SK-N-SH (cell line): ENCODE measurements around the gene NUAK2. TPM values are rescaled to one million over a fixed set of nuclear protein-coding genes. Genes with fewer than 3 reads are reported as not detected.

Experiments
- CTCF ChIA-PET: fragments of 300-600, 350-600 bp; formaldehyde crosslinking; extraction: SDS; loops from one replicate; lab custom pipeline; 2021; lab: Yijun Ruan, JAX
- POLR2A ChIA-PET: fragments of 350-600 bp; sonication (Branson Sonifier 250); formaldehyde crosslinking; extraction: SDS; loops from one replicate; lab custom pipeline; 2020; ENCODE audit warnings: antibody characterized with exemption, inconsistent platforms; lab: Yijun Ruan, JAX
- DNase-seq: peaks from one replicate; pipeline ENCODE4 v3.0.0; 2012
- H2AFZ ChIP-seq: fragments of 200-600 bp; sonication (generic); 2 replicates; pipeline ENCODE4 v1.8.1; 2016; ENCODE audit warnings: antibody characterized with exemption, mild to moderate bottlenecking, low read depth
- H3F3A ChIP-seq: fragments of 200-600 bp; sonication (generic); replicated peaks from 2 replicates; pipeline ENCODE3; 2016; ENCODE audit warnings: antibody characterized with exemption, mild to moderate bottlenecking; ENCODE audit not compliant: insufficient read depth
- H3K27ac ChIP-seq, 2 experiments: fragments of 200-500 bp in 1 of 2; fragments of 200-600 bp in 1 of 2; sonication (Bioruptor generic) in 1 of 2; sonication (generic), shearing (Covaris generic) in 1 of 2; 2 replicates each; pipeline versions ENCODE4 v1.5.1 to v1.6.1; 2014 to 2016; ENCODE audit warnings: low read depth in 2 of 2, inconsistent platforms in 1 of 2, low read length in 1 of 2, mild to moderate bottlenecking in 1 of 2, mixed read lengths in 1 of 2
- H3K27me3 ChIP-seq: fragments of 200-600 bp; sonication (generic), shearing (Covaris generic); 2 replicates; pipeline ENCODE4 v1.6.1; 2016; ENCODE audit warnings: mixed run types; ENCODE audit not compliant: insufficient read depth
- H3K36me3 ChIP-seq, 2 experiments: fragments of 200-500 bp in 1 of 2; fragments of 200-600 bp in 1 of 2; sonication (Bioruptor generic) in 1 of 2; sonication (generic) in 1 of 2; replicated peaks in 1 of 2; 2 replicates each; pipeline versions ENCODE3 to v1.5.1; 2014 to 2016; ENCODE audit warnings: low read length in 1 of 2, mild to moderate bottlenecking in 1 of 2; ENCODE audit not compliant: insufficient read depth in 2 of 2, control insufficient read depth in 1 of 2
- H3K4me1 ChIP-seq, 2 experiments: fragments of 200-500 bp in 1 of 2; fragments of 200-600 bp in 1 of 2; sonication (Bioruptor generic) in 1 of 2; sonication (generic), shearing (Covaris generic) in 1 of 2; 2 replicates each; pipeline versions ENCODE4 v1.5.1 to v1.6.1; 2014 to 2016; ENCODE audit warnings: low read depth in 1 of 2, low read length in 1 of 2, mixed run types in 1 of 2; ENCODE audit not compliant: insufficient read depth in 2 of 2, control insufficient read depth in 1 of 2
- H3K4me2 ChIP-seq: fragments of 200-600 bp; sonication (generic), shearing (Covaris generic); 2 replicates; pipeline ENCODE4 v1.6.1; 2017; ENCODE audit warnings: mixed run types
- H3K4me3 ChIP-seq, 2 experiments: fragments of 200-500 bp in 1 of 2; fragments of 200-600 bp in 1 of 2; sonication (Bioruptor generic) in 1 of 2; sonication (generic), shearing (Covaris generic) in 1 of 2; 2 replicates each; pipeline versions ENCODE4 v1.5.1 to v1.8.1; 2014 to 2016; ENCODE audit warnings: low read depth in 2 of 2, inconsistent platforms in 1 of 2, low read length in 1 of 2, mild to moderate bottlenecking in 1 of 2, mixed read lengths in 1 of 2, moderate library complexity in 1 of 2
- H3K79me2 ChIP-seq: fragments of 200-600 bp; sonication (generic); 2 replicates; pipeline ENCODE4 v1.8.1; 2017; ENCODE audit warnings: mild to moderate bottlenecking; ENCODE audit not compliant: insufficient read depth
- H3K9ac ChIP-seq: fragments of 200-600 bp; sonication (generic); 2 replicates; pipeline ENCODE4 v1.6.1; 2017; ENCODE audit warnings: mixed run types
- H3K9me2 ChIP-seq: fragments of 200-600 bp; sonication (generic); 2 replicates; pipeline ENCODE4 v1.6.1; 2017; ENCODE audit warnings: mixed run types
- H3K9me3 ChIP-seq: fragments of 200-600 bp; sonication (generic); 2 replicates; pipeline ENCODE4 v1.6.1; 2017; ENCODE audit warnings: mixed run types, mild to moderate bottlenecking, moderate library complexity
- H4K20me1 ChIP-seq: fragments of 200-600 bp; sonication (generic); 2 replicates; pipeline ENCODE4 v1.6.1; 2017; ENCODE audit warnings: mild to moderate bottlenecking, mixed run types; ENCODE audit not compliant: insufficient read depth
- CHD2 ChIP-seq: fragments of 150-350 bp; IDR thresholded peaks from 2 replicates; pipeline ENCODE4 v1.6.1; 2018; ENCODE audit warnings: low read length; ENCODE audit not compliant: partially characterized antibody
- CTCF ChIP-seq: fragments of 200-600 bp; sonication (generic); IDR thresholded peaks from 2 replicates; pipeline ENCODE4 v1.6.1; 2017; ENCODE audit warnings: antibody characterized with exemption, mild to moderate bottlenecking, moderate library complexity
- EZH2phosphoT487 ChIP-seq: fragments of 200-600 bp; sonication (generic); IDR thresholded peaks from 2 replicates; pipeline ENCODE4 v1.6.1; 2017; ENCODE audit warnings: low read depth, mixed run types, mild to moderate bottlenecking, antibody characterized with exemption, moderate library complexity, borderline replicate concordance
- FOSL2 ChIP-seq: IDR thresholded peaks from 2 replicates; pipeline ENCODE4 v1.4.0; 2012; ENCODE audit warnings: low read depth, mild to moderate bottlenecking, moderate library complexity, borderline replicate concordance
- FOXJ3 ChIP-seq: sonication (generic); formaldehyde crosslinking; IDR thresholded peaks from 2 replicates; pipeline ENCODE4 v1.5.1; 2020; ENCODE audit warnings: mild to moderate bottlenecking, missing genetic modification reagents
- FOXM1 ChIP-seq: IDR thresholded peaks from 2 replicates; pipeline ENCODE4 v1.4.0; 2012; ENCODE audit warnings: low read depth, mild to moderate bottlenecking
- GABPA ChIP-seq: IDR thresholded peaks from 2 replicates; pipeline ENCODE4 v1.4.0; 2012; ENCODE audit warnings: low read depth, mild to moderate bottlenecking
- GATA2 ChIP-seq: sonication (generic); formaldehyde crosslinking; IDR thresholded peaks from 2 replicates; pipeline ENCODE4 v1.5.0; 2020; ENCODE audit warnings: mild to moderate bottlenecking, missing genetic modification reagents
- IRF3 ChIP-seq: fragments of 150-350 bp; IDR thresholded peaks from 2 replicates; pipeline ENCODE4 v1.6.1; 2016; ENCODE audit warnings: mild to moderate bottlenecking, low read depth, low read length
- MEF2A ChIP-seq: IDR thresholded peaks from 2 replicates; pipeline ENCODE4 v1.4.0; 2012; ENCODE audit warnings: low read depth, borderline replicate concordance
- NRF1 ChIP-seq: IDR thresholded peaks from 2 replicates; pipeline ENCODE4 v1.6.1; 2012; ENCODE audit warnings: low read depth, mild to moderate bottlenecking, low read length
- POLR2AphosphoS5 ChIP-seq: IDR thresholded peaks from 2 replicates; pipeline ENCODE4 v1.6.1; 2012; ENCODE audit warnings: low read depth, low read length
- RAD21 ChIP-seq: IDR thresholded peaks from 2 replicates; pipeline ENCODE4 v1.6.1; 2012; ENCODE audit warnings: mild to moderate bottlenecking, low read length
- RCOR1 ChIP-seq: fragments of 150-350 bp; IDR thresholded peaks from 2 replicates; pipeline ENCODE4 v1.6.1; 2017; ENCODE audit warnings: antibody characterized with exemption, low read length
- REST ChIP-seq: IDR thresholded peaks from 2 replicates; pipeline ENCODE4 v1.6.1; 2012; ENCODE audit warnings: mild to moderate bottlenecking, low read depth, low read length, moderate library complexity
- RFX5 ChIP-seq: IDR thresholded peaks from 2 replicates; pipeline ENCODE4 v1.6.1; 2012; ENCODE audit warnings: mild to moderate bottlenecking, improper control_type of control experiment, low read length
- RXRA ChIP-seq: IDR thresholded peaks from 2 replicates; pipeline ENCODE4 v1.4.0; 2012; ENCODE audit warnings: low read depth, mild to moderate bottlenecking, borderline replicate concordance
- TCF12 ChIP-seq: IDR thresholded peaks from 2 replicates; pipeline ENCODE4 v1.4.0; 2012
- TEAD4 ChIP-seq: IDR thresholded peaks from 2 replicates; pipeline ENCODE4 v1.4.0; 2012; ENCODE audit warnings: mild to moderate bottlenecking, borderline replicate concordance; ENCODE audit not compliant: insufficient read depth
- WGBS: methylation state at CpG from one replicate; pipeline ENCODE4 v1.1.6; 2017; ENCODE audit warnings: low lambda C conversion rate; 5-methylcytosine and 5-hydroxymethylcytosine counted together
- polyA plus RNA-seq, 3 experiments: library from polyadenylated mRNA; depleted of rRNA; stranded (reverse); fragments of >200 nt; gene quantifications; 2 replicates each; pipeline ENCODE4 v1.2.3, GENCODE V29; 2012

Gene NUAK2
- polyA plus RNA-seq, 1 of the 3 experiments (the other 2 are of a cell fraction): 11.1 TPM

- Histone ChIP-seq H3K9ac (no peak overlapping the region), H3F3A (no peaks in the 10 kb centered on the region), H3K9me2 (no peaks in the 10 kb centered on the region), H4K20me1 (peaks cover 50% of the 10 kb centered on the region), H3K36me3 (peaks cover 8 to 20% of the 10 kb centered on the region in 2 experiments), H3K79me2 (peaks cover 100% of the 10 kb centered on the region), H3K4me2 (no peak overlapping the region; the same call in 1 of the 2 replicates), H3K27ac (no peak overlapping the region), H3K4me1 (peaks cover 13 to 27% of the 10 kb centered on the region in 2 experiments), H2AFZ (no peak overlapping the region), H3K4me3 (no peak overlapping the region), H3K9me3 (no peaks in the 10 kb centered on the region), H3K27me3 (no peaks in the 10 kb centered on the region)
- 80% methylated on average over 4 of the region's 5 CpGs for WGBS
- CTCF ChIA-PET: interaction anchor here (0.8 to 46.8 kb wide), 3 partner anchors 10 to 170 kb away, joined by 3 to 1368 read pairs (median 11); no protein-coding TSS in a partner anchor
- POLR2A ChIA-PET: no interaction called here
- no peak for DNase-seq
- no peak for TF ChIP-seq EZH2phosphoT487
- no peak for TF ChIP-seq GATA2
- TF ChIP-seq POLR2AphosphoS5: no peak
- TF ChIP-seq FOXJ3 (CRISPR knock-in tag): no peak
- TF ChIP-seq NRF1: no peak
- TF ChIP-seq RAD21: no peak
- no peak for TF ChIP-seq REST
- no peak for TF ChIP-seq FOSL2
Measured at GRCh38 chr1:205315008-205315618, 6.4 kb downstream of the NUAK2 start.

GRCh38 chr1:205313563-205314308 is 7.8 kb downstream of the NUAK2 start:
- peaks cover 95% of the 10 kb centered on the region for H3K79me2 ChIP-seq
- no peaks in the 10 kb centered on the region for H3K27me3 ChIP-seq
- peaks cover 4% of the 10 kb centered on the region for H3F3A ChIP-seq
- WGBS: 75% methylated on average over 15 of the region's 21 CpGs
- H3K36me3 ChIP-seq: peaks cover 13 to 30% of the 10 kb centered on the region in 2 experiments
- H3K27ac ChIP-seq: no peak overlapping the region
- H3K9me3 ChIP-seq: no peaks in the 10 kb centered on the region
- POLR2A ChIA-PET: no interaction called here
- H3K4me2 ChIP-seq: no peak overlapping the region; the same call in 1 of the 2 replicates
- H2AFZ ChIP-seq: no peak overlapping the region
- no peaks in the 10 kb centered on the region for H3K9me2 ChIP-seq
- H4K20me1 ChIP-seq: peaks cover 45% of the 10 kb centered on the region
- H3K9ac ChIP-seq: no peak overlapping the region
- DNase-seq: no peak
- peaks cover 13 to 24% of the 10 kb centered on the region in 2 experiments for H3K4me1 ChIP-seq
- no peak overlapping the region for H3K4me3 ChIP-seq
- CTCF ChIA-PET: interaction anchor here (0.7 to 46.8 kb wide), 5 partner anchors 11 to 193 kb away, joined by 3 to 1368 read pairs (median 5); no protein-coding TSS in a partner anchor
- TF ChIP-seq RCOR1 (no peak), FOXJ3 (CRISPR knock-in tag) (no peak), GABPA (no peak), TCF12 (no peak), TEAD4 (no peak), FOXM1 (no peak), RFX5 (no peak), CTCF (no peak), IRF3 (no peak), RAD21 (no peak), RXRA (no peak), CHD2 (no peak), NRF1 (no peak), GATA2 (no peak), EZH2phosphoT487 (no peak), MEF2A (no peak)
